K562 (cell line): ENCODE data around the gene TTC22. TPM values are rescaled to one million over a fixed set of nuclear protein-coding genes. Genes with fewer than 3 reads are reported as not detected.

Experiments
- ATAC-seq: fragments of 200-7000 bp; cut with Tn5 transposase; 3 replicates; pipeline ENCODE4 v1.9.1; 2020; ENCODE audit warnings: moderate library complexity
- BruUV-seq: library from RNA; stranded (reverse); fragments of 400-500 nt; replicated peaks from 2 replicates; lab custom pipeline; 2021; lab: Mats Ljungman, UMichigan
- CTCF ChIA-PET: fragments of 300-600 bp; formaldehyde crosslinking; extraction: SDS; loops from one replicate; lab custom pipeline; 2021; ENCODE audit warnings: low intra/inter-chr PET ratio; lab: Yijun Ruan, JAX
- POLR2A ChIA-PET: fragments of 300-600, 350-650 bp; sonication (Branson Sonifier 250); formaldehyde crosslinking; extraction: SDS; loops from one replicate; lab custom pipeline; 2021; ENCODE audit warnings: antibody characterized with exemption, inconsistent platforms; lab: Yijun Ruan, JAX
- DNase-seq, 4 experiments: peaks; one replicate each; pipeline versions ENCODE4 v3.0.0 to v3.0.0-alpha.2; 2011 to 2018; ENCODE audit warnings: low spot score in 3 of 4, mixed read lengths in 3 of 4; ENCODE audit errors: extremely low read depth in 1 of 4
- FAIRE-seq: peaks from 2 replicates; lab custom pipeline; 2011; peaks lifted over from hg19 to GRCh38; lab: Jason Lieb, UNC
- H2AFZ ChIP-seq: 2 replicates; pipeline ENCODE4 v1.6.0; 2011; ENCODE audit warnings: low read depth, low read length, control low read depth, inconsistent platforms
- H3K27ac ChIP-seq: fragments of 200-600 bp; 3 replicates; pipeline ENCODE4 v1.8.0; 2011; ENCODE audit warnings: low read depth, mild to moderate bottlenecking, control low read depth, inconsistent platforms, low read length, moderate library complexity, mixed read lengths; ENCODE audit errors: extremely low read depth
- H3K27me3 ChIP-seq, 2 experiments: fragments of 300-600 bp in 1 of 2; 2 replicates in 1 of 2; 3 replicates in 1 of 2; pipeline versions ENCODE4 v1.6.0 to v1.8.0; 2011; ENCODE audit warnings: inconsistent platforms in 2 of 2, low read length in 2 of 2, mild to moderate bottlenecking in 1 of 2, mixed read lengths in 1 of 2, moderate library complexity in 1 of 2; ENCODE audit not compliant: control insufficient read depth in 2 of 2, insufficient read depth in 2 of 2
- H3K36me3 ChIP-seq: fragments of 300-600 bp; 3 replicates; pipeline ENCODE4 v1.8.0; 2011; ENCODE audit warnings: mild to moderate bottlenecking, low read length, inconsistent platforms; ENCODE audit not compliant: control insufficient read depth, insufficient read depth
- H3K4me1 ChIP-seq, 2 experiments: fragments of 200-600 bp in 1 of 2; replicated peaks in 1 of 2; 2 replicates in 1 of 2; 3 replicates in 1 of 2; pipeline versions ENCODE4 v1.5.1 to v1.8.0; 2011; ENCODE audit warnings: inconsistent platforms in 2 of 2, low read length in 2 of 2, mild to moderate bottlenecking in 1 of 2, mixed read lengths in 1 of 2, moderate library complexity in 1 of 2; ENCODE audit not compliant: control insufficient read depth in 2 of 2, insufficient read depth in 2 of 2
- H3K4me2 ChIP-seq: 2 replicates; pipeline ENCODE4 v1.6.1; 2011; ENCODE audit warnings: low read length, control low read depth, inconsistent platforms, mixed read lengths; ENCODE audit not compliant: insufficient read depth
- H3K4me3 ChIP-seq: fragments of 200-600 bp; sonication (generic), shearing (Covaris generic); 2 replicates; pipeline ENCODE4 v1.5.1; 2016; ENCODE audit warnings: control low read depth, inconsistent platforms
- H3K79me2 ChIP-seq: fragments of 200-600 bp; 3 replicates; pipeline ENCODE4 v1.8.0; 2011; ENCODE audit warnings: low read length, inconsistent platforms; ENCODE audit not compliant: control insufficient read depth, insufficient read depth
- H3K9ac ChIP-seq, 2 experiments: 2 replicates each; pipeline versions ENCODE4 v1.6.0 to v1.6.1; 2011; ENCODE audit warnings: low read depth in 2 of 2, low read length in 2 of 2, control low read depth in 1 of 2, inconsistent platforms in 1 of 2, mild to moderate bottlenecking in 1 of 2, mixed read lengths in 1 of 2; ENCODE audit not compliant: insufficient read depth in 1 of 2
- H3K9me1 ChIP-seq: one replicate; pipeline ENCODE4 v1.6.0; 2011; ENCODE audit warnings: inconsistent platforms, mild to moderate bottlenecking, low read length, moderate library complexity; ENCODE audit not compliant: control insufficient read depth, insufficient read depth
- H3K9me3 ChIP-seq: replicated peaks from 2 replicates; pipeline ENCODE4 v1.5.1; 2011; ENCODE audit warnings: low read depth, low read length, inconsistent platforms; ENCODE audit not compliant: control insufficient read depth, insufficient read depth
- H4K20me1 ChIP-seq: replicated peaks from 2 replicates; pipeline ENCODE4 v1.6.1; 2011; ENCODE audit warnings: low read length, inconsistent platforms, mixed read lengths; ENCODE audit not compliant: control insufficient read depth, insufficient read depth
- CREB1 ChIP-seq, 2 experiments: sonication (generic) in 1 of 2; formaldehyde crosslinking in 1 of 2; IDR thresholded peaks; 2 replicates each; pipeline versions ENCODE4 v1.6.1 to v1.8.0; 2012 to 2022; ENCODE audit warnings: inconsistent platforms in 1 of 2, mild to moderate bottlenecking in 1 of 2, missing genetic modification reagents in 1 of 2, moderate library complexity in 1 of 2
- DNMT1 ChIP-seq: fragments of 450-650 bp; IDR thresholded peaks from 2 replicates; pipeline ENCODE4 v1.6.1; 2016; ENCODE audit warnings: antibody characterized with exemption, mild to moderate bottlenecking
- EP300 ChIP-seq: IDR thresholded peaks from 2 replicates; pipeline ENCODE4 v1.6.1; 2012; ENCODE audit warnings: low read length, improper control_type of control experiment
- GABPB2 ChIP-seq: fragments of 250-450 bp; sonication (Bioruptor Pico); conservative IDR thresholded peaks from 2 replicates; pipeline ENCODE4 v1.5.1; 2021; ENCODE audit warnings: mild to moderate bottlenecking
- ILK ChIP-seq: fragments of 450-650 bp; IDR thresholded peaks from 2 replicates; pipeline ENCODE4 v1.6.1; 2016; ENCODE audit warnings: missing genetic modification characterization, low read depth, mild to moderate bottlenecking, missing compliant biosample characterization, moderate library complexity, borderline replicate concordance
- MECOM ChIP-seq: fragments of 250-450 bp; sonication (Bioruptor Pico); IDR thresholded peaks from 2 replicates; pipeline ENCODE4 v1.8.0; 2022; ENCODE audit warnings: inconsistent platforms
- NEUROD1 ChIP-seq: fragments of 150-350 bp; IDR thresholded peaks from 2 replicates; pipeline ENCODE4 v1.6.1; 2014; ENCODE audit warnings: borderline replicate concordance, low read length, low read depth; ENCODE audit not compliant: partially characterized antibody
- NFYB ChIP-seq: IDR thresholded peaks from 2 replicates; pipeline ENCODE4 v1.6.1; 2011; ENCODE audit warnings: mild to moderate bottlenecking, moderate library complexity; ENCODE audit not compliant: insufficient read length; ENCODE audit errors: extremely low read depth
- PREB ChIP-seq: sonication (generic); formaldehyde crosslinking; IDR thresholded peaks from 2 replicates; pipeline ENCODE4 v1.8.1; 2023; ENCODE audit warnings: mild to moderate bottlenecking, missing genetic modification reagents
- RBBP5 ChIP-seq: fragments of 200-600 bp; sonication (generic); IDR thresholded peaks from 2 replicates; pipeline ENCODE4 v1.6.1; 2012; ENCODE audit warnings: borderline replicate concordance, mild to moderate bottlenecking, low read length, control low read depth, inconsistent platforms; ENCODE audit not compliant: insufficient read depth, poor library complexity, severe bottlenecking
- SIRT6 ChIP-seq: IDR thresholded peaks from one replicate; pipeline ENCODE4 v1.6.1; 2012; ENCODE audit warnings: low read depth, mild to moderate bottlenecking, control low read depth, inconsistent platforms, low read length, moderate library complexity
- SMARCC2 ChIP-seq: fragments of 450-650 bp; IDR thresholded peaks from 2 replicates; pipeline ENCODE4 v1.6.1; 2017; ENCODE audit warnings: antibody characterized with exemption, moderate library complexity, mild to moderate bottlenecking, low read depth
- STAT5B ChIP-seq: fragments of 250-450 bp; sonication (Bioruptor Pico); IDR thresholded peaks from 2 replicates; pipeline ENCODE4 v1.8.0; 2021; ENCODE audit warnings: mild to moderate bottlenecking, inconsistent platforms
- TEAD4 ChIP-seq, 2 experiments: sonication (generic) in 1 of 2; formaldehyde crosslinking in 1 of 2; IDR thresholded peaks; 2 replicates each; pipeline versions ENCODE4 v1.6.1 to v1.8.0; 2012 to 2022; ENCODE audit warnings: borderline replicate concordance in 1 of 2, inconsistent platforms in 1 of 2, low read length in 1 of 2, mild to moderate bottlenecking in 1 of 2, missing genetic modification reagents in 1 of 2
- ZBTB17 ChIP-seq: fragments of 450-650 bp; formaldehyde crosslinking; IDR thresholded peaks from 2 replicates; pipeline ENCODE4 v1.4.0; 2020; ENCODE audit warnings: mild to moderate bottlenecking
- ZNF165 ChIP-seq: fragments of 250-450 bp; sonication (Bioruptor Pico); IDR thresholded peaks from 2 replicates; pipeline ENCODE4 v1.4.0; 2020; ENCODE audit warnings: borderline replicate concordance
- WGBS: fragments of 100-300 bp; shearing (Covaris generic); methylation state at CpG from one replicate; pipeline ENCODE4 v1.1.6; 2016; ENCODE audit warnings: low coverage, mixed read lengths; ENCODE audit not compliant: insufficient coverage; ENCODE audit errors: missing lambda C conversion rate; 5-methylcytosine and 5-hydroxymethylcytosine counted together
- in situ Hi-C: fragments of 300-500 bp; cut with MboI; formaldehyde crosslinking; loops from 4 replicates; pipeline ENCODE4 v1.15.0; 2018; ENCODE audit warnings: inconsistent platforms, mixed read lengths
- intact Hi-C: fragments of 100-400 bp; cut with micrococcal nuclease; formaldehyde crosslinking; loops from 2 replicates; pipeline ENCODE4 v1.14.2; 2022
- polyA plus RNA-seq, 8 experiments: library from polyadenylated mRNA; depleted of rRNA in 4 of 8; stranded (reverse) in 5 of 8; unstranded in 3 of 8; fragments of >200 nt; fragmentation: Nextera tagmentation in 2 of 8; fragmentation: Illumina TruSeq in 1 of 8; extraction: Ambion mirVana in 2 of 8; extraction: Trizol in 1 of 8; gene quantifications; 2 replicates each; pipeline versions ENCODE4 v1.2.1 to v1.2.3, GENCODE V29; 2011 to 2014; ENCODE audit warnings: inconsistent platforms in 1 of 8, missing spikeins in 1 of 8
- total RNA-seq, 7 experiments: library from RNA; depleted of rRNA in 6 of 7; stranded (reverse); fragments of >200 nt in 6 of 7; fragmentation: Illumina TruSeq in 2 of 7; extraction: Trizol in 2 of 7; gene quantifications; 2 replicates each; pipeline versions ENCODE4 v1.2.1 to v1.2.3, GENCODE V29; 2011 to 2021; ENCODE audit warnings: low replicate concordance in 1 of 7

The TTC22 gene
- total and polyA plus RNA-seq, 9 of the 15 experiments (the other 6 are each of a cell fraction or from before 2014, with no cell fraction given) = 0.07 TPM; not detected in 8

DNA sequence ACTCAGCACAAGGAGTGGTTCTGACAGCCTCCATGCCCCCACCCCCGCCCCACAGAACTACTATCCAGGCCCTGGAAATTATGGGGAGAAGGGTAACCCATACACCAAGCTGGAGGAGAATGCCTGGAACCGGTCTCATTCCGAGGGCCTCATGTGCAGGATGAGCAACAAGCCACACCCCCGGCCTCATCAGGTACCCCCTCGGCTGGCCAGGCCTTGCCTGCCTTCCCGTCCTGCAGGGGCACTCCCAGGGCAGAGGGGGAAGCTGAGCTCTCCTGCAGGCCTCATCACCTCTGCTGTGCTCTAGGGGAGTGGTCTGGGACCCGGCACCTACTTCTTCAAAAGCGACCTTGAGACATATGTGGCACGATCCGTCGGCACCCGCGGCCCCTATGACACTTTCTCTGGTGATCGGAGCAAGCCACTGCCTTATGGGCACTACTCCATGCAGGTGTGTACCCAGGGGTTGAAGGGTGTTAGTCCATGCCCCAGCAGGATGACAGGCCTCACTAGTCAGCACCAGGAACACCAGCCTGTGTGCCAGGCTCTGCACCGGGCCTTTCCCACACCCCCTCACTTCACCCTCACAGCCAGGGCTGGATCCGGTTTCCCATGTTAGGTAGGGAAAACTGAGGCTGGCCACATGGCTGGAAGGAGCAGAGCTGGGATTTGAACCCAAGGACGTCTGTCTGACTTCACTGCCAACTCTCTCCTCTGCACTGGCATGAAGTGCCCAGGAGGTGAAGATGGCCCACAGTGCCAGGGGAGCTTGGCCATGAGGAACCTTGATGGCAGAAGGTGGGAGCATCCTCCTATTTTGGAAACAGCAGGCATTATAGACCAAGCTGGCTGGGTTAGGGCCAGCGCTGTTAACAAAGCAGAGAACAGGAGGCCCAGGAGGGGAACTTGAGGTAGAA lies 10.9 kb upstream of the TTC22 start:
- ChIA-PET POLR2A (interaction anchor here (0.7 kb wide), 1 partner anchor 20 kb away, joined by 3 read pairs; no protein-coding TSS in a partner anchor), CTCF (interaction anchor here (0.7 kb wide), 1 partner anchor 1096 kb away, joined by 3 read pairs; no protein-coding TSS in a partner anchor)
- Histone ChIP-seq H3K4me1 (no peaks in the 10 kb centered on the region), H3K9ac (no peak overlapping the region), H4K20me1 (peaks cover 9% of the 10 kb centered on the region; the same call in 1 of the 2 replicates), H3K4me2 (no peak overlapping the region), H3K79me2 (no peaks in the 10 kb centered on the region), H3K27ac (no peak overlapping the region), H3K27me3 (peaks cover 33 to 67% of the 10 kb centered on the region in 2 experiments), H3K4me3 (no peak overlapping the region), H3K9me3 (no peaks in the 10 kb centered on the region), H2AFZ (no peak overlapping the region), H3K9me1 (no peaks in the 10 kb centered on the region), H3K36me3 (no peaks in the 10 kb centered on the region)
- in situ Hi-C loops = no loop called here
- no peak for FAIRE-seq
- intact Hi-C loops = loop anchor here (2.0 kb wide), 2 partner anchors 139 to 951 kb away; no protein-coding TSS in a partner anchor
- TF ChIP-seq DNMT1 (no peak), NFYB (no peak), CREB1 (IDR thresholded peaks at IDR 0.05) (no peak), CREB1 (CRISPR knock-in tag; IDR thresholded peaks at IDR 0.05) (no peak), RBBP5 (no peak), PREB (CRISPR knock-in tag) (no peak), SMARCC2 (no peak), STAT5B (CRISPR knock-in tag) (no peak), ZNF165 (CRISPR knock-in tag) (no peak), ILK (tag) (no peak), NEUROD1 (no peak), ZBTB17 (no peak), MECOM (CRISPR knock-in tag) (no peak), TEAD4 (IDR thresholded peaks at IDR 0.05; ENCODE audit: low read length) (no peak), TEAD4 (CRISPR knock-in tag; IDR thresholded peaks at IDR 0.05; ENCODE audit: borderline replicate concordance) (no peak), GABPB2 (CRISPR knock-in tag) (no peak), EP300 (no peak), SIRT6 (no peak)
- BruUV-seq = no TSS peak
- no peak for ATAC-seq
- WGBS = 3% methylated on average over 18 of the region's 18 CpGs
- no peak for DNase-seq
